ENCODE data around the gene PPIG.
"Not testable (repeated sequence)": the region's sequence is repeated elsewhere in the genome, so short reads cannot be mapped to it uniquely, and the experiment has no call there.

Gene PPIG

DNA sequence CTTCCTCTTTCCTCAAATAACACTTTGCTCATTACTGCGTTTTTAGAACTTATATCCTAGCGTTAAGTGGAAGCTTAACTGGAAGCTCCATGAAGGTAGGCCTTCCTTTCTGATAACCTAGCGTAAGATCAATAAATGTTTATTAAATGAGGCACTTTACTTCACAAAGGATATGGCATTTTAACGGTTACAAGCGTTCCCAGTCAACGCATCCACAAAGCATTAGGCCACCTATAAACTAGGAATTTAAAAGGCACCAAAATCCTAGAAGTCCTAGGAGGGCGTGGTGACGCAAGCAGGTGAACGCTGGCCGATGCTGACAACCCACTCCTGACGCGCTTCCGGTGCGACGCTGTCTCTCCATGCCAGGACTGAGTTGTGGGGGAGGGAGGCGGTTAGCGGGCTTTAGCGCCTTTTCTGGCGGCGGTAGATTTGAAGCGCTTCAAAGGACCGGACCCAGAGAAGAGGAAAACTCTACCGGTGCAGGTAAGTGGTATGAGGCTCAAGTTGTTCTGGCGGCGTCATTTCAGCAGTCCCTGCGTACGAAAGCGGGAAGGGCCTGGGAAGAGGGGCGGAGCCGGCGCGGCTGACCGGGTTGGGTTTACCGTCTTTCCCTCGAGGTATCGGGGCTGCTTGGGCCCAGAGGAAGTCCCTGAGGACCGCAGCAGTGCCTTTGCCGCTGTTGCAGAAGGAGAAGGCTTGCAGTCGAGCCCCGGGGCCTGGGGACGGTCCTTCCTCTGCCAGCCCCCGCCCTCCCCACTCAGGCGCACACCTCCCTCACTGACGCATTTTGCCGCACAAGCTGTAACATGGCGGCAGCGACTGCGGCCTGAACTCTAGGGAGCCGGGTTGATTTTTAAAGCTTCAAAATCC is at the start of gene PPIG:
PPIG (plus strand) TSS at position 347 of the 873 bp plus-strand sequence. CDS start 19,691 bp downstream, outside the sequence.
- Histone ChIP-seq H3K9ac (ENCODE audit: low read length) (peak within 1 kb of the TSS; percentile 99), H3K4me1 (ENCODE audit: control insufficient read depth, insufficient read depth, low read length) (peaks cover 10% of the 10 kb centered on the region), H3K36me3 (ENCODE audit: control insufficient read depth, insufficient read depth, low read length) (no peaks in the 10 kb centered on the region), H3K4me3 (ENCODE audit: low read length) (peak within 1 kb of the TSS; percentile 100), H3K9me3 (ENCODE audit: control insufficient read depth, low read length) (no peaks in the 10 kb centered on the region), H3K27me3 (ENCODE audit: control insufficient read depth, insufficient read depth, low read length) (no peaks in the 10 kb centered on the region)

DNA sequence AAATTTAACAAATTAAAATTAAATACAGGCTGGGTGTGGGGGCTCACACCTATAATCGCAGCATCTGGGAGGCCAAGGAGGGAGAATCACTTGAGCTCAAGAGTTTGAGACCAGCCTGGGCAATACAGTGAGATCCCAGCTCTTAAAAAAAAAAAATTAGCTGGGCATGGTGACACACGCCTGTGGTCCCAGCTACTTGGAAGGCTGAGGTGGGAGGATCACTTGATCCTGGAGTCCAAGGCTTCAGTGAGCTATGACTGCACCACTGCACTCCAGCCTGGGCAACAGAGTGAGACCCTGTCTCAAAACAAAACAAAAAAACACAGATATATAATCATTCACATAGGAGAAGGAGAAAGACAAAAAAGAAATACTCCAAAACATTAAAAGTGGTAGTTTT is 44.7 kb upstream of the PPIG start:
- H3K27me3 ChIP-seq (ENCODE audit: control insufficient read depth, insufficient read depth, low read length); H3K4me3 ChIP-seq (ENCODE audit: low read length); H3K9me3 ChIP-seq (ENCODE audit: control insufficient read depth, low read length); H3K4me1 ChIP-seq (ENCODE audit: control insufficient read depth, insufficient read depth, low read length); H3K9ac ChIP-seq (ENCODE audit: low read length); H3K36me3 ChIP-seq (ENCODE audit: control insufficient read depth, insufficient read depth, low read length): not testable (repeated sequence)

DNA sequence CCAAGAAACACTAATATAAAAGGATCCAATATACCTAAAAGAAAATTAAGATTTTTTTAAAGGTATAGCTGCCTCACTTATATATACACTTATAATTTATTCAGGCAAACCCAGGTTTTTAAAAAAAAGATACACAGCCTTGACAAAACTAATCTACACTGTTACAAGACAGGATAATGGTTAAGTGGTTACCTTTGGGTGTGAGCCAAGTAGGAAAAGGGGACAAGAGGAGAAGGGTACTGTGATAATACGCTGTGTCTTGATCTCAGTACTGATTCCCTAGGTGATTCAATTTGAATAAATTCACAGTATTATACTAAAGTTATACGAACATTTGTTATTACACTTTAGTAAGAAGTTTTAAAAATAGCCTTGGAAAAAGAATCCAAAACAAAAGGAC is 44.0 kb upstream of the PPIG start:
- Histone ChIP-seq H3K4me3 (ENCODE audit: low read length) (no peak overlapping the region), H3K9me3 (ENCODE audit: control insufficient read depth, low read length) (no peaks in the 10 kb centered on the region), H3K27me3 (ENCODE audit: control insufficient read depth, insufficient read depth, low read length) (no peaks in the 10 kb centered on the region), H3K9ac (ENCODE audit: low read length) (no peak overlapping the region), H3K4me1 (ENCODE audit: control insufficient read depth, insufficient read depth, low read length) (no peaks in the 10 kb centered on the region), H3K36me3 (ENCODE audit: control insufficient read depth, insufficient read depth, low read length) (no peaks in the 10 kb centered on the region)

- Histone ChIP-seq H3K27me3 (ENCODE audit: control insufficient read depth, insufficient read depth, low read length) (no peaks in the 10 kb centered on the region), H3K4me3 (ENCODE audit: low read length) (no peak overlapping the region), H3K9ac (ENCODE audit: low read length) (no peak overlapping the region), H3K36me3 (ENCODE audit: control insufficient read depth, insufficient read depth, low read length) (peaks cover 5% of the 10 kb centered on the region), H3K4me1 (ENCODE audit: control insufficient read depth, insufficient read depth, low read length) (no peaks in the 10 kb centered on the region), H3K9me3 (ENCODE audit: control insufficient read depth, low read length) (no peaks in the 10 kb centered on the region)
Measured at GRCh38 chr2:169542433-169542832, 41.7 kb upstream of the PPIG start.

- H3K4me1 ChIP-seq (ENCODE audit: control insufficient read depth, insufficient read depth, low read length), result no peaks in the 10 kb centered on the region
- H3K9ac ChIP-seq (ENCODE audit: low read length), result no peak overlapping the region
- no peaks in the 10 kb centered on the region for H3K9me3 ChIP-seq (ENCODE audit: control insufficient read depth, low read length)
- H3K36me3 ChIP-seq (ENCODE audit: control insufficient read depth, insufficient read depth, low read length), result peaks cover 5% of the 10 kb centered on the region
- H3K4me3 ChIP-seq (ENCODE audit: low read length), result no peak overlapping the region
- H3K27me3 ChIP-seq (ENCODE audit: control insufficient read depth, insufficient read depth, low read length), result no peaks in the 10 kb centered on the region
Measured at GRCh38 chr2:169546756-169547155, 37.4 kb upstream of the PPIG start.

GRCh38 chr2:169561364-169561763 is 22.8 kb upstream of the PPIG start:
- H3K9ac ChIP-seq (ENCODE audit: low read length), result no peak overlapping the region
- H3K27me3 ChIP-seq (ENCODE audit: control insufficient read depth, insufficient read depth, low read length), result no peaks in the 10 kb centered on the region
- no peaks in the 10 kb centered on the region for H3K36me3 ChIP-seq (ENCODE audit: control insufficient read depth, insufficient read depth, low read length)
- H3K4me1 ChIP-seq (ENCODE audit: control insufficient read depth, insufficient read depth, low read length), result peaks cover 4% of the 10 kb centered on the region
- H3K4me3 ChIP-seq (ENCODE audit: low read length), result no peak overlapping the region
- H3K9me3 ChIP-seq (ENCODE audit: control insufficient read depth, low read length), result no peaks in the 10 kb centered on the region

GRCh38 chr2:169562084-169562483 is 22.1 kb upstream of the PPIG start:
- not testable (repeated sequence) for H3K36me3 ChIP-seq (ENCODE audit: control insufficient read depth, insufficient read depth, low read length); H3K4me3 ChIP-seq (ENCODE audit: low read length); H3K4me1 ChIP-seq (ENCODE audit: control insufficient read depth, insufficient read depth, low read length)

DNA sequence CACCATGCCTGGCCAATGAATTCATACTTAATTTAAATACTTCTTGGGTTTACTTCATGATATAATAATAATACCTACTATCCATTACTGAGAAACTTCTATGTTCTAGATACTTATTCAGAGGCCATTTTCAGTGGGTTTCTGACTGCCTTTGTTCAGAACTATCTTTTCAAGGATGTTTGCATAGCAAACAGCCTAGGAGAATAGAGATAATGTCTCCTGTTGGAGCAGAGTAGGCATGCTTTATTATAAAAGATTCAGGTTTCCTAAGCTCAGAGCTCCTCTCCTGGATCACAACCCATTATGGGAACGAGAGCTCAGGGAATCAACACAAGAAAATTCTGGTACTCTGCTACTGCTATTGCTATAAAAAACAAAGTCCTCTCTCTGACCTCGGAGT is 21.6 kb upstream of the PPIG start:
- Histone ChIP-seq H3K36me3 (ENCODE audit: control insufficient read depth, insufficient read depth, low read length) (no peaks in the 10 kb centered on the region), H3K9me3 (ENCODE audit: control insufficient read depth, low read length) (no peaks in the 10 kb centered on the region), H3K4me1 (ENCODE audit: control insufficient read depth, insufficient read depth, low read length) (peaks cover 4% of the 10 kb centered on the region), H3K27me3 (ENCODE audit: control insufficient read depth, insufficient read depth, low read length) (no peaks in the 10 kb centered on the region), H3K9ac (ENCODE audit: low read length) (no peak overlapping the region), H3K4me3 (ENCODE audit: low read length) (no peak overlapping the region)

More at GRCh38 chr2:169562084-169562483, 22.1 kb upstream of the PPIG start:
- not testable (repeated sequence) for H3K9ac ChIP-seq (ENCODE audit: low read length); H3K27me3 ChIP-seq (ENCODE audit: control insufficient read depth, insufficient read depth, low read length); H3K9me3 ChIP-seq (ENCODE audit: control insufficient read depth, low read length)

DNA sequence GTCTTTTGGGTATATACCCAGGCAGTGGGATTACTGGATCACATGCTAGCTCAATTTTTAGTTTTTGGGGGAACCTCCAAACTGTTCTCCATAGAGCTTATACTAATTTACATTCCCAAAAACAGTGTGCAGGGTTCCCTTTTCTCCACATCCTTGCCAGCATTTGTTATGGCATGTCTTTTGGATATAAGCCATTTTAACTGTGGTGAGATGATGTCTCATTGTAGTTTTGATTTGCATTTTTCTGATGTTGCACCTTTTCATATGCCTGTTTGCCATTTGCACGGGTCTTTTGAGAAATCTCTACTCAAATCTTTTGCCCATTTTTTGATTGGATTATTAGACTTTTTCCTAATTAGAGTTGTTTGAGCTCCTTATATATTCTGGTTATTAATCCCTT is 18.5 kb upstream of the PPIG start:
- Histone ChIP-seq H3K9me3 (ENCODE audit: control insufficient read depth, low read length) (no peaks in the 10 kb centered on the region), H3K9ac (ENCODE audit: low read length) (no peak overlapping the region), H3K36me3 (ENCODE audit: control insufficient read depth, insufficient read depth, low read length) (no peaks in the 10 kb centered on the region), H3K27me3 (ENCODE audit: control insufficient read depth, insufficient read depth, low read length) (no peaks in the 10 kb centered on the region), H3K4me1 (ENCODE audit: control insufficient read depth, insufficient read depth, low read length) (peaks cover 4% of the 10 kb centered on the region), H3K4me3 (ENCODE audit: low read length) (no peak overlapping the region)

- Histone ChIP-seq H3K4me1 (ENCODE audit: control insufficient read depth, insufficient read depth, low read length) (no peaks in the 10 kb centered on the region), H3K27me3 (ENCODE audit: control insufficient read depth, insufficient read depth, low read length) (no peaks in the 10 kb centered on the region), H3K36me3 (ENCODE audit: control insufficient read depth, insufficient read depth, low read length) (no peaks in the 10 kb centered on the region), H3K9ac (ENCODE audit: low read length) (no peak overlapping the region), H3K4me3 (ENCODE audit: low read length) (no peak overlapping the region), H3K9me3 (ENCODE audit: control insufficient read depth, low read length) (no peaks in the 10 kb centered on the region)
Measured at GRCh38 chr2:169569948-169570347, 14.2 kb upstream of the PPIG start.

GRCh38 chr2:169570752-169571151 is 13.4 kb upstream of the PPIG start:
- not testable (repeated sequence) for H3K36me3 ChIP-seq (ENCODE audit: control insufficient read depth, insufficient read depth, low read length); H3K27me3 ChIP-seq (ENCODE audit: control insufficient read depth, insufficient read depth, low read length); H3K4me1 ChIP-seq (ENCODE audit: control insufficient read depth, insufficient read depth, low read length); H3K4me3 ChIP-seq (ENCODE audit: low read length); H3K9me3 ChIP-seq (ENCODE audit: control insufficient read depth, low read length); H3K9ac ChIP-seq (ENCODE audit: low read length)

DNA sequence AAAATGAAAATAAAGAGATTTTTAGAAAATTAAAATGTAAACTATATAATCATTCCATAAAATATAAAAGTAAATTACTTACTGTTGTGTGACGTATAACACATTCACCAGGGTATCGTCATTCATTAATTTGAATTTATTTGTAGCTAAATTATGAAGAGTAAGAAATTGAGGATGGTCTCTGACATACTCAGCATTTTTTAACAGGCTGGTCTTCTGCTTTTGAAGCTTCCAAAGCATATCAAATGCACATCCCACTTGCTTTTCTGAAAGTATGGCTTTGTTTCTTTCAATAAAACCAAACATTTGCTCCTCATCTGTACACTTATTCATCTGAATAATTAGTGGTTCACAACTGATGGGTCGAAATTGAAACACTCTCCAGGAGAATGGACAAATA is 12.6 kb upstream of the PPIG start:
- Histone ChIP-seq H3K4me1 (ENCODE audit: control insufficient read depth, insufficient read depth, low read length) (no peaks in the 10 kb centered on the region), H3K4me3 (ENCODE audit: low read length) (no peak overlapping the region), H3K9ac (ENCODE audit: low read length) (no peak overlapping the region), H3K36me3 (ENCODE audit: control insufficient read depth, insufficient read depth, low read length) (no peaks in the 10 kb centered on the region), H3K27me3 (ENCODE audit: control insufficient read depth, insufficient read depth, low read length) (no peaks in the 10 kb centered on the region), H3K9me3 (ENCODE audit: control insufficient read depth, low read length) (no peaks in the 10 kb centered on the region)

Measured in mucosa of stomach (tissue), 1 donor.